ENCODE data around the gene FOXJ3.

DNA sequence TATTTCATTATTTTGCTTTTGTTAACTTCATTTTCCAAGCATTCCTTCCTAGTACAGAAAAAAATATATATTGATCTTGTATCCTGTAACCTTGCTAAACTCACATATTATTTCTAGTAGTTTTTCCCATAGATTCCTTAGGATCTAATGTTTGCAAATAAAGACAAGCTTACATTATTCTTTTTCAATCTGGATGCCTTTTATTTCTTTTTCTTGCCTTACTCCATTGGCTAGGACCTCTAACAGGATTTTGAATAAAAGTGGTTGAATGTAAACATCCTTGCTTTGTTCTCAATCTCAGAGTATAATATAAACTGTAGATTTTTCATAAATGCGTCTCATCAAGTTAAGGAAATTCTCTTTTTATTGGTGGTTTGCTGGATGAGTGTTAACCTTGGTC, 96.0 kb downstream of the FOXJ3 start:
- TF ChIP-seq NRF1 (IDR thresholded peaks at IDR 0.05; ENCODE audit: low read depth, low read length) (no peak), POLR2AphosphoS5 (IDR thresholded peaks at IDR 0.05; ENCODE audit: low read depth, low read length) (no peak), FOSL2 (IDR thresholded peaks at IDR 0.05; ENCODE audit: borderline replicate concordance, low read depth) (no peak), YY1 (IDR thresholded peaks at IDR 0.05; ENCODE audit: low read depth) (no peak), RFX5 (IDR thresholded peaks at IDR 0.05; ENCODE audit: low read length) (no peak), RAD21 (IDR thresholded peaks at IDR 0.05; ENCODE audit: low read length) (no peak), SIN3A (IDR thresholded peaks at IDR 0.05; ENCODE audit: borderline replicate concordance, low read depth, low read length) (no peak), ELF1 (IDR thresholded peaks at IDR 0.05) (no peak)
- TF ChIP-seq, protein P1, sequence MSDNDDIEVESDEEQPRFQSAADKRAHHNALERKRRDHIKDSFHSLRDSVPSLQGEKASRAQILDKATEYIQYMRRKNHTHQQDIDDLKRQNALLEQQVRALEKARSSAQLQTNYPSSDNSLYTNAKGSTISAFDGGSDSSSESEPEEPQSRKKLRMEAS (IDR thresholded peaks at IDR 0.05; ENCODE audit: low read depth), result no peak
- TF ChIP-seq, protein P2, sequence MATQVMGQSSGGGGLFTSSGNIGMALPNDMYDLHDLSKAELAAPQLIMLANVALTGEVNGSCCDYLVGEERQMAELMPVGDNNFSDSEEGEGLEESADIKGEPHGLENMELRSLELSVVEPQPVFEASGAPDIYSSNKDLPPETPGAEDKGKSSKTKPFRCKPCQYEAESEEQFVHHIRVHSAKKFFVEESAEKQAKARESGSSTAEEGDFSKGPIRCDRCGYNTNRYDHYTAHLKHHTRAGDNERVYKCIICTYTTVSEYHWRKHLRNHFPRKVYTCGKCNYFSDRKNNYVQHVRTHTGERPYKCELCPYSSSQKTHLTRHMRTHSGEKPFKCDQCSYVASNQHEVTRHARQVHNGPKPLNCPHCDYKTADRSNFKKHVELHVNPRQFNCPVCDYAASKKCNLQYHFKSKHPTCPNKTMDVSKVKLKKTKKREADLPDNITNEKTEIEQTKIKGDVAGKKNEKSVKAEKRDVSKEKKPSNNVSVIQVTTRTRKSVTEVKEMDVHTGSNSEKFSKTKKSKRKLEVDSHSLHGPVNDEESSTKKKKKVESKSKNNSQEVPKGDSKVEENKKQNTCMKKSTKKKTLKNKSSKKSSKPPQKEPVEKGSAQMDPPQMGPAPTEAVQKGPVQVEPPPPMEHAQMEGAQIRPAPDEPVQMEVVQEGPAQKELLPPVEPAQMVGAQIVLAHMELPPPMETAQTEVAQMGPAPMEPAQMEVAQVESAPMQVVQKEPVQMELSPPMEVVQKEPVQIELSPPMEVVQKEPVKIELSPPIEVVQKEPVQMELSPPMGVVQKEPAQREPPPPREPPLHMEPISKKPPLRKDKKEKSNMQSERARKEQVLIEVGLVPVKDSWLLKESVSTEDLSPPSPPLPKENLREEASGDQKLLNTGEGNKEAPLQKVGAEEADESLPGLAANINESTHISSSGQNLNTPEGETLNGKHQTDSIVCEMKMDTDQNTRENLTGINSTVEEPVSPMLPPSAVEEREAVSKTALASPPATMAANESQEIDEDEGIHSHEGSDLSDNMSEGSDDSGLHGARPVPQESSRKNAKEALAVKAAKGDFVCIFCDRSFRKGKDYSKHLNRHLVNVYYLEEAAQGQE (IDR thresholded peaks at IDR 0.05; ENCODE audit: low read depth, low read length), result no peak
- TF ChIP-seq, protein P3, sequence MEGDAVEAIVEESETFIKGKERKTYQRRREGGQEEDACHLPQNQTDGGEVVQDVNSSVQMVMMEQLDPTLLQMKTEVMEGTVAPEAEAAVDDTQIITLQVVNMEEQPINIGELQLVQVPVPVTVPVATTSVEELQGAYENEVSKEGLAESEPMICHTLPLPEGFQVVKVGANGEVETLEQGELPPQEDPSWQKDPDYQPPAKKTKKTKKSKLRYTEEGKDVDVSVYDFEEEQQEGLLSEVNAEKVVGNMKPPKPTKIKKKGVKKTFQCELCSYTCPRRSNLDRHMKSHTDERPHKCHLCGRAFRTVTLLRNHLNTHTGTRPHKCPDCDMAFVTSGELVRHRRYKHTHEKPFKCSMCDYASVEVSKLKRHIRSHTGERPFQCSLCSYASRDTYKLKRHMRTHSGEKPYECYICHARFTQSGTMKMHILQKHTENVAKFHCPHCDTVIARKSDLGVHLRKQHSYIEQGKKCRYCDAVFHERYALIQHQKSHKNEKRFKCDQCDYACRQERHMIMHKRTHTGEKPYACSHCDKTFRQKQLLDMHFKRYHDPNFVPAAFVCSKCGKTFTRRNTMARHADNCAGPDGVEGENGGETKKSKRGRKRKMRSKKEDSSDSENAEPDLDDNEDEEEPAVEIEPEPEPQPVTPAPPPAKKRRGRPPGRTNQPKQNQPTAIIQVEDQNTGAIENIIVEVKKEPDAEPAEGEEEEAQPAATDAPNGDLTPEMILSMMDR (IDR thresholded peaks at IDR 0.05), result no peak
- TF ChIP-seq, protein P4, sequence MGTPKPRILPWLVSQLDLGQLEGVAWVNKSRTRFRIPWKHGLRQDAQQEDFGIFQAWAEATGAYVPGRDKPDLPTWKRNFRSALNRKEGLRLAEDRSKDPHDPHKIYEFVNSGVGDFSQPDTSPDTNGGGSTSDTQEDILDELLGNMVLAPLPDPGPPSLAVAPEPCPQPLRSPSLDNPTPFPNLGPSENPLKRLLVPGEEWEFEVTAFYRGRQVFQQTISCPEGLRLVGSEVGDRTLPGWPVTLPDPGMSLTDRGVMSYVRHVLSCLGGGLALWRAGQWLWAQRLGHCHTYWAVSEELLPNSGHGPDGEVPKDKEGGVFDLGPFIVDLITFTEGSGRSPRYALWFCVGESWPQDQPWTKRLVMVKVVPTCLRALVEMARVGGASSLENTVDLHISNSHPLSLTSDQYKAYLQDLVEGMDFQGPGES (IDR thresholded peaks at IDR 0.05; ENCODE audit: low read depth, low read length), result no peak
